G401 (cell line): ENCODE measurements around the gene BTN3A1. TPM values are rescaled to one million over a fixed set of nuclear protein-coding genes. Genes with fewer than 3 reads are reported as not detected.
A peak's percentile ranks its signal among the peaks of the same experiment; 100 is the strongest.
"Not testable (repeated sequence)": the region's sequence is repeated elsewhere in the genome, so short reads cannot be mapped to it uniquely, and the experiment has no call there.

Source experiments
- DNase-seq: peaks from one replicate; pipeline ENCODE4 v3.0.0-alpha.2; 2015; ENCODE audit warnings: low spot score
- in situ Hi-C: cut with HindIII; loops from 2 replicates; pipeline ENCODE4 v1.10.0; 2016; ENCODE audit warnings: low sequenced_read_pairs, mixed read lengths
- total RNA-seq: library from RNA; depleted of rRNA; stranded (reverse); fragments of >200 nt; shearing (Covaris generic); gene quantifications from 2 replicates; pipeline ENCODE4 v1.2.3, GENCODE V29; 2014

The BTN3A1 gene
- total RNA-seq, 1 experiment from 2014 or later, result 2.2 TPM

- no peak for DNase-seq
- in situ Hi-C loops, result no loop called here
Observed at GRCh38 chr6:26377719-26378118, 24.4 kb upstream of the BTN3A1 start.

DNA sequence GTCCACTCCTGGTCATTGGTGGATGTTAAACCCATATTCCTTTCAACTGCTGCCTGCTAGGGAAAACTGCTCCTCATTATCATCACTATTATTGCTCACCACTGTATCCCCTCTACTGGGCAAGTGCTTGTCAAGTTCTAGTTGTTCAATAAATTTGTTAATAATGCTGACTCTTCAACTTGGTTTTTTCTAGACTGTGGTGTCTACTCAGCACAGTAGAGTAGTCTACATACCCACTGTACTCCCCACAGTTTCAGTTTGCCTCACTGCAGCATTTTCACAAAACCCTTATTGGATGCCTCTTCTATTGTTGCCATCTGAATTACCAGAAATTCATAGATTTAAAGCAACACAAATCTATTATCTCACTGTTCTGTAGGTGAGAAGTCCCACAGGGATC lies 23.9 kb upstream of the BTN3A1 start:
- in situ Hi-C loops, DNase-seq: not testable (repeated sequence)

DNA sequence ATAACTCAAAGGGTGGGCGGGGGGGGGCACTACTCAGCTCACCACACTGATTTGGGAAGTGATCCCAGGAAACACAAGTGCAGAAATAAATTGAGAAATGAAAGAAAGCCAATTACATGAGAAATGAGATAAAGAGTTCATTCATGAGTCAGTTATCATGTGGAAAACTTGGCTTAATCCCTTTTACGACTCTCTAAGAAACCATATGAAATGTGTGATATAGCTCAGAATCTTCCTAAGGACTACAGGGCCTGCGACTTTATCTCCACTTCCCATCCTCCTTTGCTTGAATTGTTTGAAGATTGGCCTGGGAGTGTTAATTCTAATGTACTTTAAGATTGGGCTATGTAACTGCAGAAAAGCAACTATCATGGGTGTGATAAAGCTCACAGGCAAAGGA lies 22.8 kb upstream of the BTN3A1 start:
- in situ Hi-C loops, result no loop called here
- no peak for DNase-seq

- in situ Hi-C loops, result no loop called here
- no peak for DNase-seq
Observed at GRCh38 chr6:26379740-26380139, 22.3 kb upstream of the BTN3A1 start.

DNA sequence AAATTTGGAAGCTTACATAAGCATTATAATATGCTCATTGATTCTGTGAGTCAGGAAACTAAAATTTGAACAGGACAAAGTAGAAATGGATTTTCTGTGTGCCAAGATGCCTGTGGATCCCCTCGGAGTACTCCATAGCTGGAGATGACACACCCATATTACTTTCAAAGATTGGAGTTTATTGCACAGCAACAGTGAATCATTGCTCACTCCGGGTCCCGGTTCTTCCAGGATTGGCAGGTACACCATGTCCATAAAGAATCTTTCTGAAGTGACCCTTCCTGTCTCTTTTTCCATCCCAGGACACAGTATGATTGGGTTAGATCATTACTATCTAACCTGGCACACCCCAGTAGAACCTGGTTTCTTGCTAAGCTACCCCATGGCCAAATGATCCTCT lies 21.8 kb upstream of the BTN3A1 start:
- DNase-seq, result no peak
- in situ Hi-C loops, result no loop called here

DNA sequence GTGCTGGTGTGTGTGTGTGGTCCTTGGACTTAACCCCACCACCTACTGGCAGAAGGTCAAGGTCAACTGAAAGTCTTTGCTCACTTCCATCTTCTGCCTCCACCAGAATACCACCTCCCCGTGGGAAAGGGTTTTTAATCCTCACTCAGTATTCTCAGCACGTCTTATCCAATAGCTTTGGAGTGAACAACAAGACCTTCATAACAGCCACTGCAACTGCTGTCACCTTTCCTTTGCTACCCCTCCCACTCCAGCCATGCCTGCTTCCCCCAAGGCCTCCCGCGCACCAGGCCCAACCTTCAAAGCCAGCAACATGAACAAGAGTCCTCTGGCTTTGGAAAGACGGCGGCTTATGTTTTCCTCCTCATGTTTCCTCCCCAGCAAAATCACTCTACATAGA lies 20.0 kb upstream of the BTN3A1 start:
- DNase-seq, result no peak
- in situ Hi-C loops, result no loop called here

DNA sequence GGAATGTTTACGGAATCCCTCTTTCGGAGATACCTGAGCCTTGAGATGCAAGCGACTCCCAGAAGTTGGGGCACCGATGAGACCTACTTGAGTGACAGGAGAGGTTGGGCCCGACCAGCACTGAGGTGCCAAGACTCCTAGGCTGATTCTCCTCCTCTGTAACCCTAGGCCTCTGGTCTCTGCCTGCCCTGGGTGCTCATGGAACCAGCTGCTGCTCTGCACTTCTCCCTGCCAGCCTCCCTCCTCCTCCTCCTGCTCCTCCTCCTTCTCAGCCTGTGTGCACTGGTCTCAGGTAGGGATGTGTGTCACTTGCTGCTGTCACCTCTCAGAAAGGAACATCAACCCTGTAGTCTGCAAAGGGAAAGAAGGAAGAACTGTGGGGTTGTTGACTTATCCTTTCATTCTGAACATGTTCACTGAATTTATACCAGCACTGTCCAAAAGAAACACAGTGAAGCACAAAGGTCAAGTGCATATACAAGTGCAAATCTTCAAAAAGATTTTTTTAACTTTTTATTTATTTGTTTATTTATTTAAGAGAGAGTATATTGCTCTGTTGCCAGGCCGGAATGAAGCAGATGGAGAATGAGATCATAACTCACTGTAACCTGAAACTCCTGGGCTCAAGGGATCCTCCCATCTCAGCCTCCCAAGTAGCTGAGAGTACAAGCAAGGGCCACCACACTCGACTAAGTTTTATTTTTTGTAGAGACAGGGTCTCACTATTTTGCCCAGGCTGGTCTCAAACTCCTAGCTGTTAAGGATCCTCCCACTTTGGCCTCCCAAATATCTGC lies 18.3 kb upstream of the BTN3A1 start:
- peak; percentile 75 for DNase-seq

DNA sequence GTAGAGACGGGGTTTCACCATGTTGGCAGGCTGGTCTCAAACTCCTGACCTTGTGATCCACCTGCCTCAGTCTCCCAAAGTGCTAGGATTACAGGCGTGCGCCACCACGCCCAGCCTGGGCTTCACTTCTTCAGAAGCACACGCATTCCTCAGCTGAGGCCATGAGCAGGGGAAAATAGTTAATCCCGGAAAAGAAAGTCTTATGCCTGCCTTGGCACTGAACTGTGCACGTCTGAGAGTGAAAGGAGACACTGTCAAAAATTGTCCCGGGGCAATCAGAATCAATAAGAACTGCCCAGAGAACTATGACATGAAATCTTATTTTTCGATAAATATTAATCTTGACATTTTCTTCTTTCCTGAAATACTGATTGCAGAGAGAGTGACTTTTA lies 16.3 kb upstream of the BTN3A1 start:
- DNase-seq, result no peak
- in situ Hi-C loops, result no loop called here

More for the DNA sequence above, 18.3 kb upstream of the BTN3A1 start:
- in situ Hi-C loops, result no loop called here

DNA sequence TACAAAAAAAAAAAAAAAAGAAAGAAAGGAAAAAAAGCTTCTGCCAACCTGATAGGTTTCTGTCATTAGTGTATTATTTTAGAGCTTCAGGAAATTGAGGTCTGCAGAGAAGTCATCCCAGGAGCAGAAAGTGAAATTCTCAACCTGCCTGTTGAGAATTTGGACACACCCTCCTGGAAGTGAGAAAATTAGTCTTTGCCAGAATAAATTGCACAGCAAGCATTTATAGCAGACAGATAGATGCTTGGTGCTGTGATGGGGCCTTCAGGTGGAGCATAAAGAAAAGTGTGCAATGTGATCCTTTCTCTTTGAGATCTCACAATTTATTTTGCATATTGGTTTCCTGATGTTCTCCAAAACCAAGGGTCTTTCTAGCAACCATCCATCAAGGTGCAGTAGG lies 14.5 kb upstream of the BTN3A1 start:
- DNase-seq, result no peak
- in situ Hi-C loops, result no loop called here

DNA sequence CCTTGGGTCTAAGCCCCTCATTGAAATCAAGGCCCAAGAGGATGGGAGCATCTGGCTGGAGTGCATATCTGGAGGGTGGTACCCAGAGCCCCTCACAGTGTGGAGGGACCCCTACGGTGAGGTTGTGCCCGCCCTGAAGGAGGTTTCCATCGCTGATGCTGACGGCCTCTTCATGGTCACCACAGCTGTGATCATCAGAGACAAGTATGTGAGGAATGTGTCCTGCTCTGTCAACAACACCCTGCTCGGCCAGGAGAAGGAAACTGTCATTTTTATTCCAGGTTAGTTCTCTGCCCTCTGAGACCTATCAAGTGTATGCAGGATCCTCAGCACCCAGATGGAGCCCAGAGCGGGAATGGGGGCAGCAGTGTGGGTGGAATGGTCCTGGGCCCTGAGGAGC lies 14.1 kb upstream of the BTN3A1 start:
- DNase-seq, result no peak
- in situ Hi-C loops, result no loop called here

- in situ Hi-C loops, result no loop called here
- no peak for DNase-seq
Observed at GRCh38 chr6:26388441-26388840, 13.6 kb upstream of the BTN3A1 start.

- in situ Hi-C loops, result no loop called here
- no peak for DNase-seq
Observed at GRCh38 chr6:26389349-26389894, 12.7 kb upstream of the BTN3A1 start.

GRCh38 chr6:26390531-26390930 lies 11.5 kb upstream of the BTN3A1 start:
- in situ Hi-C loops, result no loop called here
- DNase-seq, result no peak

- in situ Hi-C loops, result no loop called here
- no peak for DNase-seq
Observed at GRCh38 chr6:26392932-26393636, 9.0 kb upstream of the BTN3A1 start.

- in situ Hi-C loops, result no loop called here
- DNase-seq, result no peak
Observed at GRCh38 chr6:26394289-26394688, 7.8 kb upstream of the BTN3A1 start.

DNA sequence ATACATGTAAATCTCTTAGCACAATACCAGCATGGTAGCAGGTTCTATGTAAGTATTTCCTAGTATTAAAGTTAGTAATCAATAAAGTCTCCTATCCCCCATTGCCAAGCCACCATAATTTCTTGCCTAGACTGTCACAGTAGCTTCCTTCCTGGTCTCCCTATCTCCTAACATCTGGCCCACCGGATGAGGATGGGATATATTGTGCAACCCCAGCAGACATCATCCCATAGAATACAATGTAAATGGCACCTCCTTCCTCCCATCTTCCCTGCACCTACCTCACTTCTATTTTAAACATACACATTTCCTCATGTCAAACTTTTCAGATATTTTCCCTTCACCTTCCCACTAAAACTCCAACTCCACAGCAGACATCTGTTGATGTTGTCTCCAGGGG lies 3.5 kb upstream of the BTN3A1 start:
- no peak for DNase-seq
- in situ Hi-C loops, result no loop called here

DNA sequence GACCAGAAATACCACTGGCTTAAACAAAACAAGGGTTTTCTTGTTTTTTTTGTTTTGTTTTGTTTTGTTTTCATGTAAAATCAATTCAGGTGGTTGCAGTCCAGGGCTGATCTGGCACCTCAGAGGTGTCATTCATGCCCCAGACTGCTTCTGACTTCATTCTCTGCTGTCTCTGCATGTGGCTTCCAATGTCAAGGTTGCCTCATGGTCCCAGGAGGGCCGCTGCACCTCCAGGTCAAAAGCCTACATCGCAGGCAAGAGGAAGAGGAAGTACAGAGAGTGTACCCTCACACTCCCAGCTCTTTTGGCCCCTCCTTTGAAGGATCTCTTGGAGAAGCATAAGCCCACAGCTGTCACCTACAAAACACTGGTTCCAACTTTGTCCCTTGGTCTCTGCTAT lies 1.4 kb upstream of the BTN3A1 start:
- in situ Hi-C loops, result no loop called here
- DNase-seq, result no peak

DNA sequence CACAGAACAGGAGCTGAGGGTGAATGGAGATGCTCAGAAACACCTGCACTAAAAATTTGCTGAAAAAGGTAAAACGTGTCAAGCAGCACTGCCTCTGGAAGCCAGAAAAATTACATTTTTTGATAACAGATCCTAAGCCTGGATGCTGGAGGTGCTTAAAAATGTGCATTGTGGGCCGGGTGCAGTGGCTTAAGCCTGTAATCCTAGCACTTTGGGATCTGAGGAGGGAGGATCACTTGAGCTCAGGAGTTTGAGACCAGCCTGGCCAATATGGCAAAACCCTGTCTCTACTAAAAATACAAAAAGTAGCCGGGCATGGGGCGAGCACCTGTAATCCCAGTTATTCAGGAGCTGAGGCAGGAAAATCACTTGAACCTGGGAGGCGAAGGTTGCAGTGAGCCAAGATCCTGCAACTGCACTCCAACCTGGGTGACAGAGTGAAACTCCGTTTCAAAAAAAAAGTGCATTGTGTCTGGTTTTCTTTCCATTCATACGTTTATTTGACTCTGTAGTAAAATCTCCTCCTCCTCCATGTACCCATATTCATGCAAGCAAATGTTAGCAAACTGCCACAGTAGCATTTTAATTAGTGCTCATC lies 587 bp upstream of the BTN3A1 start:
- in situ Hi-C loops, result no loop called here
- DNase-seq, result peak; percentile 11

GRCh38 chr6:26403893-26404292 lies 1.8 kb downstream of the BTN3A1 start:
- in situ Hi-C loops, result no loop called here
- no peak for DNase-seq

DNA sequence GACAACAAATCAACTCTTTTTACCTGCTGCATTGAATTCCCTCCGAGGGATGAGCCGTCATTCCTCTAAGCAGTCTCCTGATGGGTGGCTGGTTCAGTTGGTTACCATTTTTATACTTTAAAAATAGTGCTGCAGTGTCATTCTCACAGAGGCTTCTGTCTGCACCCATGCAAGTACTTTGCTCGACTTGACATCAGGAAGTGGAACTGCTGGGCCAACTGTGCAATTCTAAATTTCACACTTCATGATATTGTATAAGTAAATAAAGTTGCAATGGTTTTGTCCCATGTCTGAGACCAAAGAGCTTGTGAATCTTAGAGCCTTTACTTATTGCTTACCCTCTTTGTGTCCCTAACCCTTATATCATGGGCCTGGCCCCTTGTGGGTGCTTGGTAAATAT lies 2.5 kb downstream of the BTN3A1 start:
- no peak for DNase-seq
- in situ Hi-C loops, result no loop called here
